ENCODE results near the gene MDM1.

DNA sequence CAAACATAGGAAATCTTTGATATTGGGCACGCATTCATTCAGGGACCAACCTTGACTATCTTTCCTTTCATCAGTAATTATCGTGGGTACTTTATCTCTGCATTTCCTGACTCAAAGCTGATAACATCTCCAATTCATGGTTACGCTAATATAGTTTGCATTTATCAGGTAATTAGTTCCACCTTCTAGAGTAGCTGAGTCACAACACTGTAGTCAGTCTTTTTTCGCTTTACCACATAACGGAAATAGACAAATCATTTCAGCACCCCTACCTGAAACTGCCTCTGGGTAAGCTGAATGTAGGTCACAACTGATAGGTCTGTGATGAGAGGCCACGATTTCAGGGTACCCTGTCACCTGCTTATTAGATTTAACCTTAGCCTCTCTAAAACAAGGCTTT lies 42.0 kb downstream of the MDM1 start:
- TF ChIP-seq, protein P1, sequence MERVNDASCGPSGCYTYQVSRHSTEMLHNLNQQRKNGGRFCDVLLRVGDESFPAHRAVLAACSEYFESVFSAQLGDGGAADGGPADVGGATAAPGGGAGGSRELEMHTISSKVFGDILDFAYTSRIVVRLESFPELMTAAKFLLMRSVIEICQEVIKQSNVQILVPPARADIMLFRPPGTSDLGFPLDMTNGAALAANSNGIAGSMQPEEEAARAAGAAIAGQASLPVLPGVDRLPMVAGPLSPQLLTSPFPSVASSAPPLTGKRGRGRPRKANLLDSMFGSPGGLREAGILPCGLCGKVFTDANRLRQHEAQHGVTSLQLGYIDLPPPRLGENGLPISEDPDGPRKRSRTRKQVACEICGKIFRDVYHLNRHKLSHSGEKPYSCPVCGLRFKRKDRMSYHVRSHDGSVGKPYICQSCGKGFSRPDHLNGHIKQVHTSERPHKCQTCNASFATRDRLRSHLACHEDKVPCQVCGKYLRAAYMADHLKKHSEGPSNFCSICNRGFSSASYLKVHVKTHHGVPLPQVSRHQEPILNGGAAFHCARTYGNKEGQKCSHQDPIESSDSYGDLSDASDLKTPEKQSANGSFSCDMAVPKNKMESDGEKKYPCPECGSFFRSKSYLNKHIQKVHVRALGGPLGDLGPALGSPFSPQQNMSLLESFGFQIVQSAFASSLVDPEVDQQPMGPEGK (CRISPR knock-in tag; IDR thresholded peaks at IDR 0.05; ENCODE audit: borderline replicate concordance): no peak
- TF ChIP-seq, protein P2, sequence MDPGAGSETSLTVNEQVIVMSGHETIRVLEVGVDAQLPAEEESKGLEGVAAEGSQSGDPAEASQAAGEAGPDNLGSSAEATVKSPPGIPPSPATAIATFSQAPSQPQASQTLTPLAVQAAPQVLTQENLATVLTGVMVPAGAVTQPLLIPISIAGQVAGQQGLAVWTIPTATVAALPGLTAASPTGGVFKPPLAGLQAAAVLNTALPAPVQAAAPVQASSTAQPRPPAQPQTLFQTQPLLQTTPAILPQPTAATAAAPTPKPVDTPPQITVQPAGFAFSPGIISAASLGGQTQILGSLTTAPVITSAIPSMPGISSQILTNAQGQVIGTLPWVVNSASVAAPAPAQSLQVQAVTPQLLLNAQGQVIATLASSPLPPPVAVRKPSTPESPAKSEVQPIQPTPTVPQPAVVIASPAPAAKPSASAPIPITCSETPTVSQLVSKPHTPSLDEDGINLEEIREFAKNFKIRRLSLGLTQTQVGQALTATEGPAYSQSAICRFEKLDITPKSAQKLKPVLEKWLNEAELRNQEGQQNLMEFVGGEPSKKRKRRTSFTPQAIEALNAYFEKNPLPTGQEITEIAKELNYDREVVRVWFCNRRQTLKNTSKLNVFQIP (CRISPR knock-in tag; IDR thresholded peaks at IDR 0.05; ENCODE audit: borderline replicate concordance, low read depth): no peak
- TF ChIP-seq TCF4 (CRISPR knock-in tag; IDR thresholded peaks at IDR 0.05; ENCODE audit: borderline replicate concordance) (no peak; the same call in 1 of the 2 replicates), BACH2 (CRISPR knock-in tag; IDR thresholded peaks at IDR 0.05; ENCODE audit: borderline replicate concordance) (no peak), ZC3H10 (CRISPR knock-in tag; IDR thresholded peaks at IDR 0.05) (no peak), OSR1 (CRISPR knock-in tag; IDR thresholded peaks at IDR 0.05) (no peak), ARNTL (CRISPR knock-in tag; IDR thresholded peaks at IDR 0.05; ENCODE audit: borderline replicate concordance, low read depth) (no peak), ESRRG (CRISPR knock-in tag; IDR thresholded peaks at IDR 0.05) (no peak), ZNF565 (CRISPR knock-in tag; conservative IDR thresholded peaks at IDR 0.05; ENCODE audit: low read depth) (no peak), SNAI2 (CRISPR knock-in tag; IDR thresholded peaks at IDR 0.05) (no peak), TOX (CRISPR knock-in tag; IDR thresholded peaks at IDR 0.05; ENCODE audit: borderline replicate concordance) (no peak), RARB (CRISPR knock-in tag; IDR thresholded peaks at IDR 0.05) (no peak), GLIS3 (CRISPR knock-in tag; IDR thresholded peaks at IDR 0.05) (no peak), ZFP30 (CRISPR knock-in tag; IDR thresholded peaks at IDR 0.05) (no peak)

Data from SK-N-SH treated with all-trans-retinoic acid at 6 μM for 48 hours (cell line).